ENCODE results near the gene G3BP1. TPM values are rescaled to one million over a fixed set of nuclear protein-coding genes. Genes with fewer than 3 reads are reported as not detected.
A peak's percentile ranks its signal among the peaks of the same experiment; 100 is the strongest.

The G3BP1 gene
- total and polyA plus RNA-seq, 9 of the 15 experiments (the other 6 are each of a cell fraction or from before 2014, with no cell fraction given) = 54.7 to 264 (median 105) TPM

DNA sequence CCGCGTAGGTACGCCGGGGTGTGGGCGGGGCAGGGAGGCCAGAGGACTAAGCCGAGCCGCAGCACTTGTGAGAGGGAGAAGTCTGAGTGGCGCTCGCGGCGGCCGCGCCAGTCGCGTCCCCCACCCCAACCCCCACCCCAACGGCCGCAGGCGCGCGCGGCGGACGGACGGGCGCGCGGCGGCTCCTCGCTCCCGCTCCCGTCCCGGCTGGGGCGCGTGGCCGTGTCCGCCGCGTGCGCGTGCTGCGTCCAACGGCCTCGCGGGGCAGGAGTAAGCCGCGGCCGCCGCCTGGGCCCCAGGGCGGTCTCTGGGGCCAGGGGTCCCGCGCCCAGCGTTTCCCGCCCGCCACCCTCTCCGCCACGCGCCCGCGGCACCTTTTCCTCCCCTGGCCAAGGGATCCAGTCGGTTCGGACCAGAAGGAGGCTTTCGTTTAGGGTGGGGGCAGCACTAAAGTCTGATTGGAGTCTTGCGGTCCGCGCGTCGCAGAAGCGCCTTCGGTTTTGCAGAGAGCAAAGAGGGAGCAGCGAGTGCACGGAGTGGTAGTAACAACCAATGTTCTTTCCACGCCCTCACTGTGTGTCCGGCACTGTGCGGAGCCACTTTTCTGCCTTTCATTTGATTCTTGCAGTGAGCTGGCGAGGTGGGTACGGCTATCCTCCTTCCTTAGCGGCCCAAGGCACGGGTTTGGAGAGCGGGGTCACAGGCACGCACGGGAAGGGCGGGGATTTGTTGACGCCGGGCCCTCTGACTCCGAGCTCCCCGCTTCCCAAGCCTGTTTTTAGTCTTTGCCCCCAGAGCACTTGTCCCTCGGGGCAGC, 483 bp downstream of the G3BP1 start (continued):
- TF ChIP-seq, protein P1, sequence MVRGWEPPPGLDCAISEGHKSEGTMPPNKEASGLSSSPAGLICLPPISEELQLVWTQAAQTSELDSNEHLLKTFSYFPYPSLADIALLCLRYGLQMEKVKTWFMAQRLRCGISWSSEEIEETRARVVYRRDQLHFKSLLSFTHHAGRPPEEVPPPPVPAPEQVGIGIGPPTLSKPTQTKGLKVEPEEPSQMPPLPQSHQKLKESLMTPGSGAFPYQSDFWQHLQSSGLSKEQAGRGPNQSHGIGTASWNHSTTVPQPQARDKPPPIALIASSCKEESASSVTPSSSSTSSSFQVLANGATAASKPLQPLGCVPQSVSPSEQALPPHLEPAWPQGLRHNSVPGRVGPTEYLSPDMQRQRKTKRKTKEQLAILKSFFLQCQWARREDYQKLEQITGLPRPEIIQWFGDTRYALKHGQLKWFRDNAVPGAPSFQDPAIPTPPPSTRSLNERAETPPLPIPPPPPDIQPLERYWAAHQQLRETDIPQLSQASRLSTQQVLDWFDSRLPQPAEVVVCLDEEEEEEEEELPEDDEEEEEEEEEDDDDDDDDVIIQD (CRISPR knock-in tag; IDR thresholded peaks at IDR 0.05) = no peak
- no peak for TF ChIP-seq NFYB (IDR thresholded peaks at IDR 0.05; ENCODE audit: extremely low read depth, insufficient read length)
- TF ChIP-seq SMARCC2 (IDR thresholded peaks at IDR 0.05; ENCODE audit: low read depth) = no peak
- no peak for TF ChIP-seq ZNF584 (CRISPR knock-in tag; IDR thresholded peaks at IDR 0.05; ENCODE audit: low read depth)
- no peak for TF ChIP-seq ZNF174 (CRISPR knock-in tag; IDR thresholded peaks at IDR 0.05)
- TF ChIP-seq GABPB1 (CRISPR knock-in tag; IDR thresholded peaks at IDR 0.05) = peak; percentile 39; the same call in 1 of the 2 replicates
- TF ChIP-seq, protein P2, sequence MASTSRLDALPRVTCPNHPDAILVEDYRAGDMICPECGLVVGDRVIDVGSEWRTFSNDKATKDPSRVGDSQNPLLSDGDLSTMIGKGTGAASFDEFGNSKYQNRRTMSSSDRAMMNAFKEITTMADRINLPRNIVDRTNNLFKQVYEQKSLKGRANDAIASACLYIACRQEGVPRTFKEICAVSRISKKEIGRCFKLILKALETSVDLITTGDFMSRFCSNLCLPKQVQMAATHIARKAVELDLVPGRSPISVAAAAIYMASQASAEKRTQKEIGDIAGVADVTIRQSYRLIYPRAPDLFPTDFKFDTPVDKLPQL (IDR thresholded peaks at IDR 0.05; ENCODE audit: extremely low read depth, insufficient read length) = no peak
- 0 out of 4 replicates have a peak, but pooled peaks of 1 of the 2 experiments have one; percentile 24 for TF ChIP-seq TEAD1 (CRISPR knock-in tag; IDR thresholded peaks at IDR 0.05)
- no peak for TF ChIP-seq RFX1 (IDR thresholded peaks at IDR 0.05)
- TF ChIP-seq ZNF717 (CRISPR knock-in tag; IDR thresholded peaks at IDR 0.05) = 0 out of 2 replicates have a peak, but pooled peaks have one; percentile 49
- TF ChIP-seq GTF2A2 (tag; IDR thresholded peaks at IDR 0.05) = peak; percentile 82; the same call in 1 of the 2 replicates
- peak; percentile 6; the same call in 1 of the 2 replicates for TF ChIP-seq NCOR1 (IDR thresholded peaks at IDR 0.05)
- TF ChIP-seq ZNF408 (CRISPR knock-in tag; IDR thresholded peaks at IDR 0.05; ENCODE audit: low read depth) = no peak
- TF ChIP-seq, protein P3, sequence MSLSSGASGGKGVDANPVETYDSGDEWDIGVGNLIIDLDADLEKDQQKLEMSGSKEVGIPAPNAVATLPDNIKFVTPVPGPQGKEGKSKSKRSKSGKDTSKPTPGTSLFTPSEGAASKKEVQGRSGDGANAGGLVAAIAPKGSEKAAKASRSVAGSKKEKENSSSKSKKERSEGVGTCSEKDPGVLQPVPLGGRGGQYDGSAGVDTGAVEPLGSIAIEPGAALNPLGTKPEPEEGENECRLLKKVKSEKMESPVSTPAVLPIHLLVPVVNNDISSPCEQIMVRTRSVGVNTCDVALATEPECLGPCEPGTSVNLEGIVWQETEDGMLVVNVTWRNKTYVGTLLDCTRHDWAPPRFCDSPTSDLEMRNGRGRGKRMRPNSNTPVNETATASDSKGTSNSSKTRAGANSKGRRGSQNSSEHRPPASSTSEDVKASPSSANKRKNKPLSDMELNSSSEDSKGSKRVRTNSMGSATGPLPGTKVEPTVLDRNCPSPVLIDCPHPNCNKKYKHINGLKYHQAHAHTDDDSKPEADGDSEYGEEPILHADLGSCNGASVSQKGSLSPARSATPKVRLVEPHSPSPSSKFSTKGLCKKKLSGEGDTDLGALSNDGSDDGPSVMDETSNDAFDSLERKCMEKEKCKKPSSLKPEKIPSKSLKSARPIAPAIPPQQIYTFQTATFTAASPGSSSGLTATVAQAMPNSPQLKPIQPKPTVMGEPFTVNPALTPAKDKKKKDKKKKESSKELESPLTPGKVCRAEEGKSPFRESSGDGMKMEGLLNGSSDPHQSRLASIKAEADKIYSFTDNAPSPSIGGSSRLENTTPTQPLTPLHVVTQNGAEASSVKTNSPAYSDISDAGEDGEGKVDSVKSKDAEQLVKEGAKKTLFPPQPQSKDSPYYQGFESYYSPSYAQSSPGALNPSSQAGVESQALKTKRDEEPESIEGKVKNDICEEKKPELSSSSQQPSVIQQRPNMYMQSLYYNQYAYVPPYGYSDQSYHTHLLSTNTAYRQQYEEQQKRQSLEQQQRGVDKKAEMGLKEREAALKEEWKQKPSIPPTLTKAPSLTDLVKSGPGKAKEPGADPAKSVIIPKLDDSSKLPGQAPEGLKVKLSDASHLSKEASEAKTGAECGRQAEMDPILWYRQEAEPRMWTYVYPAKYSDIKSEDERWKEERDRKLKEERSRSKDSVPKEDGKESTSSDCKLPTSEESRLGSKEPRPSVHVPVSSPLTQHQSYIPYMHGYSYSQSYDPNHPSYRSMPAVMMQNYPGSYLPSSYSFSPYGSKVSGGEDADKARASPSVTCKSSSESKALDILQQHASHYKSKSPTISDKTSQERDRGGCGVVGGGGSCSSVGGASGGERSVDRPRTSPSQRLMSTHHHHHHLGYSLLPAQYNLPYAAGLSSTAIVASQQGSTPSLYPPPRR (CRISPR knock-in tag; IDR thresholded peaks at IDR 0.05; ENCODE audit: borderline replicate concordance) = no peak
- TF ChIP-seq RCOR1 (IDR thresholded peaks at IDR 0.05; ENCODE audit: borderline replicate concordance in 1 of 2, low read depth in 2 of 2, low read length in 2 of 2) = no peak
- TF ChIP-seq, protein P4, sequence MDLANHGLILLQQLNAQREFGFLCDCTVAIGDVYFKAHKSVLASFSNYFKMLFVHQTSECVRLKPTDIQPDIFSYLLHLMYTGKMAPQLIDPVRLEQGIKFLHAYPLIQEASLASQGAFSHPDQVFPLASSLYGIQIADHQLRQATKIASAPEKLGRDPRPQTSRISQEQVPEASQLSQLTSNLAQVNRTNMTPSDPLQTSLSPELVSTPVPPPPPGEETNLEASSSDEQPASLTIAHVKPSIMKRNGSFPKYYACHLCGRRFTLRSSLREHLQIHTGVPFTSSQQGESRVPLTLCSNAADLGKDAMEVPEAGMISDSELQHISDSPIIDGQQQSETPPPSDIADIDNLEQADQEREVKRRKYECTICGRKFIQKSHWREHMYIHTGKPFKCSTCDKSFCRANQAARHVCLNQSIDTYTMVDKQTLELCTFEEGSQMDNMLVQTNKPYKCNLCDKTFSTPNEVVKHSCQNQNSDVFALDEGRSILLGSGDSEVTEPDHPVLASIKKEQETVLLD (IDR thresholded peaks at IDR 0.05) = no peak
- TF ChIP-seq, protein P5, sequence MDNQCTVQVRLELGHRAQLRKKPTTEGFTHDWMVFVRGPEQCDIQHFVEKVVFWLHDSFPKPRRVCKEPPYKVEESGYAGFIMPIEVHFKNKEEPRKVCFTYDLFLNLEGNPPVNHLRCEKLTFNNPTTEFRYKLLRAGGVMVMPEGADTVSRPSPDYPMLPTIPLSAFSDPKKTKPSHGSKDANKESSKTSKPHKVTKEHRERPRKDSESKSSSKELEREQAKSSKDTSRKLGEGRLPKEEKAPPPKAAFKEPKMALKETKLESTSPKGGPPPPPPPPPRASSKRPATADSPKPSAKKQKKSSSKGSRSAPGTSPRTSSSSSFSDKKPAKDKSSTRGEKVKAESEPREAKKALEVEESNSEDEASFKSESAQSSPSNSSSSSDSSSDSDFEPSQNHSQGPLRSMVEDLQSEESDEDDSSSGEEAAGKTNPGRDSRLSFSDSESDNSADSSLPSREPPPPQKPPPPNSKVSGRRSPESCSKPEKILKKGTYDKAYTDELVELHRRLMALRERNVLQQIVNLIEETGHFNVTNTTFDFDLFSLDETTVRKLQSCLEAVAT (IDR thresholded peaks at IDR 0.05) = 0 out of 4 replicates have a peak, but pooled peaks of 1 of the 2 experiments have one; percentile 56

Measured in K562 (cell line).